SW480 (cell line): Measurements from ENCODE around the gene KIF5B.
"Not testable (repeated sequence)": the region's sequence is repeated elsewhere in the genome, so short reads cannot be mapped to it uniquely, and the experiment has no call there.

Experiments used
- DNase-seq: peaks from one replicate; pipeline ENCODE4 v3.0.0-alpha.2; 2016; ENCODE audit warnings: low spot score

Gene KIF5B

GRCh38 chr10:32059472-32059871, 3.2 kb upstream of the KIF5B start:
- DNase-seq = no peak

GRCh38 chr10:32057036-32057372, 779 bp upstream of the KIF5B start:
- no peak for DNase-seq

GRCh38 chr10:32055478-32056135, 618 bp downstream of the KIF5B start:
- peak; percentile 63 for DNase-seq

GRCh38 chr10:32054094-32054493, 2.1 kb downstream of the KIF5B start:
- no peak for DNase-seq

GRCh38 chr10:32053392-32053791, 2.8 kb downstream of the KIF5B start:
- DNase-seq = not testable (repeated sequence)

- no peak for DNase-seq
Measured at GRCh38 chr10:32051926-32052325, 4.3 kb downstream of the KIF5B start.

- no peak for DNase-seq
Measured at GRCh38 chr10:32050177-32050576, 6.0 kb downstream of the KIF5B start.

GRCh38 chr10:32049113-32049512, 7.1 kb downstream of the KIF5B start:
- no peak for DNase-seq

- DNase-seq = no peak
Measured at GRCh38 chr10:32048282-32048681, 7.9 kb downstream of the KIF5B start.

GRCh38 chr10:32047881-32048280, 8.3 kb downstream of the KIF5B start:
- no peak for DNase-seq

- no peak for DNase-seq
Measured at GRCh38 chr10:32046151-32046550, 10.1 kb downstream of the KIF5B start.

GRCh38 chr10:32042730-32043129, 13.5 kb downstream of the KIF5B start:
- DNase-seq = not testable (repeated sequence)

- no peak for DNase-seq
Measured at GRCh38 chr10:32041290-32042028, 14.8 kb downstream of the KIF5B start.

- DNase-seq = no peak
Measured at GRCh38 chr10:32039734-32040133, 16.5 kb downstream of the KIF5B start.

- DNase-seq = no peak
Measured at GRCh38 chr10:32038777-32039176, 17.4 kb downstream of the KIF5B start.

- DNase-seq = no peak
Measured at GRCh38 chr10:32036922-32037321, 19.3 kb downstream of the KIF5B start.

- no peak for DNase-seq
Measured at GRCh38 chr10:32035038-32035437, 21.2 kb downstream of the KIF5B start.

GRCh38 chr10:32033171-32033570, 23.1 kb downstream of the KIF5B start:
- no peak for DNase-seq

GRCh38 chr10:32031920-32032319, 24.3 kb downstream of the KIF5B start:
- no peak for DNase-seq

- DNase-seq = no peak
Measured at GRCh38 chr10:32031424-32031823, 24.8 kb downstream of the KIF5B start.

GRCh38 chr10:32028710-32029109, 27.5 kb downstream of the KIF5B start:
- no peak for DNase-seq

GRCh38 chr10:32023264-32023663, 33.0 kb downstream of the KIF5B start:
- no peak for DNase-seq

GRCh38 chr10:32017044-32017443, 39.2 kb downstream of the KIF5B start:
- no peak for DNase-seq

GRCh38 chr10:32015386-32015785, 40.8 kb downstream of the KIF5B start:
- DNase-seq = no peak
